Kidney (tissue), 14 donors: Measurements from ENCODE around the gene DCT. TPM values are rescaled to one million over a fixed set of nuclear protein-coding genes. Genes with fewer than 3 reads are reported as not detected.

ENCODE experiments used
- DNase-seq, 5 donors: peaks; one replicate each; pipeline ENCODE4 v3.0.0-alpha.2; 2013 to 2020
- FAIRE-seq: peaks from 2 replicates; lab custom pipeline; 2012; peaks lifted over from hg19 to GRCh38; lab: Jason Lieb, UNC
- H3K27ac ChIP-seq, 2 donors: one replicate each; pipeline ENCODE4 v1.7.0; 2013; ENCODE audit warnings: low read depth in 2 of 2, low read length in 2 of 2, inconsistent platforms in 1 of 2
- H3K27me3 ChIP-seq: one replicate; pipeline ENCODE4 v1.7.1; 2013; ENCODE audit warnings: low read length, inconsistent platforms; ENCODE audit not compliant: control insufficient read depth, insufficient read depth
- H3K36me3 ChIP-seq, 3 donors: one replicate each; pipeline versions ENCODE4 v1.7.0 to v1.7.1; 2013; ENCODE audit warnings: low read length in 3 of 3, control low read depth in 1 of 3, inconsistent platforms in 1 of 3; ENCODE audit not compliant: insufficient read depth in 3 of 3, control insufficient read depth in 2 of 3
- H3K4me1 ChIP-seq, 3 donors: one replicate each; pipeline versions ENCODE4 v1.7.0 to v1.7.1; 2013; ENCODE audit warnings: low read length in 3 of 3, inconsistent platforms in 1 of 3, low read depth in 1 of 3; ENCODE audit not compliant: control insufficient read depth in 2 of 3, insufficient read depth in 2 of 3
- H3K4me3 ChIP-seq, 3 donors: one replicate each; pipeline versions ENCODE4 v1.7.0 to v1.8.1; 2013; ENCODE audit warnings: low read length in 3 of 3, control low read depth in 1 of 3, inconsistent platforms in 1 of 3
- H3K9ac ChIP-seq, 3 donors: one replicate each; pipeline versions ENCODE4 v1.7.0 to v1.7.1; 2013; ENCODE audit warnings: low read length in 3 of 3, control low read depth in 1 of 3, inconsistent platforms in 1 of 3
- H3K9me3 ChIP-seq, 3 donors: one replicate each; pipeline versions ENCODE4 v1.7.0 to v1.7.1; 2013; ENCODE audit warnings: low read length in 3 of 3, control low read depth in 1 of 3, inconsistent platforms in 1 of 3; ENCODE audit not compliant: control insufficient read depth in 2 of 3, insufficient read depth in 1 of 3
- CTCF ChIP-seq: IDR thresholded peaks from 3 replicates; pipeline ENCODE4 v1.5.1; 2012; ENCODE audit warnings: mild to moderate bottlenecking, moderate library complexity, borderline replicate concordance; ENCODE audit not compliant: insufficient read depth; ENCODE audit errors: extremely low read depth
- intact Hi-C: fragments of 100-400 bp; cut with DNase I; formaldehyde crosslinking; loops from one replicate; pipeline ENCODE4 v1.11.1; 2022
- polyA plus RNA-seq: library from polyadenylated mRNA; stranded (reverse); fragments of 350-450 nt; fragmentation: Illumina TruSeq; extraction: RNeasy Lipid Tissue Mini Kit (QIAGEN cat#74804); gene quantifications from one replicate; pipeline ENCODE4 v1.2.3, GENCODE V29; 2014; ENCODE audit warnings: low read depth, low replicate concordance; ENCODE audit not compliant: insufficient read depth
- total RNA-seq: library from RNA; stranded (reverse); fragmentation: NEBNext Ultra II Directional; extraction: Animal tissue kit (Norgen Biotek cat#: 25700); gene quantifications from one replicate; pipeline ENCODE4 v1.2.1, GENCODE V29; 2021
- donor health status: control.
- donor health status: control.
- donor health status: control.
- donor health status: control.
- donor health status: control.
- donor health status: DM: yes; HTN: yes; CAD: no.
- donor health status: Normal renal cell carcinoma (clear cell type).

DCT gene
- total and polyA plus RNA-seq, 2 donors from 2014 or later = 0.11 to 0.13 TPM

GRCh38 chr13:94419304-94419924 is 60.1 kb downstream of the DCT start:
- intact Hi-C loops = no loop called here

GRCh38 chr13:94417294-94417693 is 62.2 kb downstream of the DCT start:
- TF ChIP-seq CTCF = no peak
- Histone ChIP-seq H3K27ac (no peak overlapping the region), H3K4me3 (no peak overlapping the region), H3K9me3 (no peaks in the 10 kb centered on the region), H3K36me3 (no peaks in the 10 kb centered on the region), H3K4me1 (no peaks in the 10 kb centered on the region), H3K9ac (no peak overlapping the region), H3K27me3 (no peaks in the 10 kb centered on the region)
- no peak for FAIRE-seq
- DNase-seq = no peak
- intact Hi-C loops = no loop called here

More at GRCh38 chr13:94419304-94419924, 60.1 kb downstream of the DCT start:
- no peaks in the 10 kb centered on the region for H3K27me3 ChIP-seq
- no peak for TF ChIP-seq CTCF
- no peak overlapping the region for H3K4me3 ChIP-seq
- no peaks in the 10 kb centered on the region for H3K36me3 ChIP-seq
- no peak for FAIRE-seq
- no peak overlapping the region for H3K27ac ChIP-seq
- H3K9me3 ChIP-seq = no peaks in the 10 kb centered on the region
- H3K4me1 ChIP-seq = no peaks in the 10 kb centered on the region
- DNase-seq = no peak
- H3K9ac ChIP-seq = no peak overlapping the region

DNA sequence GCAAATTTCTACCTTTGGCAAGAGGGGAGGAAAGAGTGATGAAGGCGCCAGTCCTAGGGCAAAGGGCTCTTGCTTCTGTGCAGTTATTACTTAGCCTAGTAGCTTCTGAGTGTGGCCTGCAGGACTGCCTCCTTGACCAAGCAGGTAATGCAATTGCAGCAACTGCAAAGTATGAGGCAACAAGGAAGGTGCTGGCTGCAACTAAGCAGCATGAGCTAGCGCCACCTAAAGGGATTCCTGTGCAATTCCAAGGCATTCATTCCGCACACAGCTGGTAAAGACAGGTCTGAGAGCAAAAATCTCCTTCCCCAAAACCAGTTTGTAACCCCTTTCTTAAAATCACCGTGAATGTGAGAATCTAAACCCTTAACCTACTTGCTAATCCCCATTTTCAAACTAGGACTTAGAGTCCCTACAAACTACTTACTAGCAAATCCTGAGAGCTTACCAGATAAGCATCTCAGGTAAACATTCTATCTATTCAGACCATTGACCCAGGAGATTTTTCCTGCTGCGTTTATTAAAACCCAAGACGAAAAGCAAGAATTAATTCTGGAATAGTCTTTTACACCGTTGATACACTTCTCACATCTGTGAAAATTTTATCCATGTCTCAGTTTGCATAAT is 62.9 kb downstream of the DCT start:
- Histone ChIP-seq H3K9me3 (no peaks in the 10 kb centered on the region), H3K27me3 (no peaks in the 10 kb centered on the region), H3K4me3 (no peak overlapping the region), H3K27ac (no peak overlapping the region), H3K4me1 (no peaks in the 10 kb centered on the region), H3K36me3 (no peaks in the 10 kb centered on the region), H3K9ac (no peak overlapping the region)
- intact Hi-C loops = no loop called here
- peak; percentile 31 for TF ChIP-seq CTCF
- DNase-seq (peak in 3 of 5 donors; percentile 26 to 42 (median 26)), FAIRE-seq (no peak)
